Activated T-cell treated with anti-CD3 and anti-CD28 coated beads, Interleukin-2, amount 50 U/mL, for 4 hours (primary cell): ENCODE results near the gene USP20. TPM values are rescaled to one million over a fixed set of nuclear protein-coding genes. Genes with fewer than 3 reads are reported as not detected.
A peak's percentile ranks its signal among the peaks of the same experiment; 100 is the strongest.

Source experiments
- ATAC-seq, 2 donors: fragments of 200-7000 bp; cut with Tn5 transposase; one replicate each; pipeline ENCODE4 v1.10.0; 2021
- DNase-seq: peaks from one replicate; pipeline ENCODE4 v3.0.0-alpha.2; 2020
- H3K27me3 Mint-ChIP-seq: one replicate; pipeline ENCODE4 v1.8.0; 2021; ENCODE audit warnings: low read depth, mixed read lengths
- H3K36me3 Mint-ChIP-seq: one replicate; pipeline ENCODE4 v1.8.0; 2022; ENCODE audit warnings: mixed read lengths; ENCODE audit not compliant: insufficient read depth
- H3K4me1 Mint-ChIP-seq: one replicate; pipeline ENCODE4 v1.8.0; 2021; ENCODE audit warnings: low read depth, mixed read lengths
- H3K4me3 Mint-ChIP-seq: one replicate; pipeline ENCODE4 v1.8.0; 2021; ENCODE audit warnings: mild to moderate bottlenecking, moderate library complexity, mixed read lengths
- H3K9me3 Mint-ChIP-seq: one replicate; pipeline ENCODE4 v1.8.0; 2021; ENCODE audit warnings: mixed read lengths
- total RNA-seq, 3 donors: library from RNA; stranded (reverse); gene quantifications; one replicate each; pipeline ENCODE4 v1.2.1, GENCODE V29; 2021

USP20 gene
- total RNA-seq, 3 donors from 2014 or later, result 39.1 to 48.4 (median 47.0) TPM

GRCh38 chr9:129910628-129911567 is 75.6 kb downstream of the USP20 start:
- no peak for DNase-seq
- ATAC-seq, result peak; percentile 50 to 77
- Mint-ChIP-seq H3K4me3 (no peak overlapping the region), H3K9me3 (no peaks in the 10 kb centered on the region), H3K27me3 (no peaks in the 10 kb centered on the region), H3K36me3 (peaks cover 17% of the 10 kb centered on the region), H3K4me1 (peaks cover 13% of the 10 kb centered on the region)

GRCh38 chr9:129914051-129914450 is 78.8 kb downstream of the USP20 start:
- ATAC-seq (no peak), DNase-seq (no peak)
- no peak overlapping the region for H3K4me3 Mint-ChIP-seq
- H3K27me3 Mint-ChIP-seq, result no peaks in the 10 kb centered on the region
- no peaks in the 10 kb centered on the region for H3K9me3 Mint-ChIP-seq
- peaks cover 17% of the 10 kb centered on the region for H3K36me3 Mint-ChIP-seq
- H3K4me1 Mint-ChIP-seq, result peaks cover 22% of the 10 kb centered on the region

- H3K36me3 Mint-ChIP-seq, result peaks cover 18% of the 10 kb centered on the region
- ATAC-seq (no peak), DNase-seq (no peak)
- H3K4me3 Mint-ChIP-seq, result no peak overlapping the region
- H3K9me3 Mint-ChIP-seq, result no peaks in the 10 kb centered on the region
- no peaks in the 10 kb centered on the region for H3K27me3 Mint-ChIP-seq
- peaks cover 20% of the 10 kb centered on the region for H3K4me1 Mint-ChIP-seq
Observed at GRCh38 chr9:129916707-129917106, 81.4 kb downstream of the USP20 start.

GRCh38 chr9:129918296-129918950 is 83.2 kb downstream of the USP20 start:
- Mint-ChIP-seq H3K4me1 (peaks cover 23% of the 10 kb centered on the region), H3K9me3 (no peaks in the 10 kb centered on the region), H3K36me3 (peaks cover 30% of the 10 kb centered on the region), H3K27me3 (no peaks in the 10 kb centered on the region), H3K4me3 (no peak overlapping the region)
- DNase-seq (no peak), ATAC-seq (no peak)

- Mint-ChIP-seq H3K4me3 (no peak overlapping the region), H3K27me3 (no peaks in the 10 kb centered on the region), H3K9me3 (no peaks in the 10 kb centered on the region), H3K36me3 (peaks cover 33% of the 10 kb centered on the region), H3K4me1 (peaks cover 23% of the 10 kb centered on the region)
- peak in 1 of 2 donors; percentile 63 for ATAC-seq
- no peak for DNase-seq
Observed at GRCh38 chr9:129919277-129919676, 84.0 kb downstream of the USP20 start.

- Mint-ChIP-seq H3K9me3 (no peaks in the 10 kb centered on the region), H3K4me1 (peaks cover 23% of the 10 kb centered on the region), H3K27me3 (no peaks in the 10 kb centered on the region), H3K4me3 (no peak overlapping the region), H3K36me3 (peaks cover 36% of the 10 kb centered on the region)
- ATAC-seq (no peak), DNase-seq (no peak)
Observed at GRCh38 chr9:129919841-129920240, 84.6 kb downstream of the USP20 start.

GRCh38 chr9:129921905-129922304 is 86.6 kb downstream of the USP20 start:
- Mint-ChIP-seq H3K4me1 (peaks cover 18% of the 10 kb centered on the region), H3K4me3 (no peak overlapping the region), H3K27me3 (no peaks in the 10 kb centered on the region), H3K36me3 (peaks cover 41% of the 10 kb centered on the region), H3K9me3 (no peaks in the 10 kb centered on the region)
- no peak for ATAC-seq
- no peak for DNase-seq

- no peak for DNase-seq
- no peak overlapping the region for H3K4me3 Mint-ChIP-seq
- H3K36me3 Mint-ChIP-seq, result peaks cover 35% of the 10 kb centered on the region
- H3K9me3 Mint-ChIP-seq, result no peaks in the 10 kb centered on the region
- peaks cover 14% of the 10 kb centered on the region for H3K4me1 Mint-ChIP-seq
- H3K27me3 Mint-ChIP-seq, result no peaks in the 10 kb centered on the region
- ATAC-seq, result no peak
Observed at GRCh38 chr9:129923589-129923988, 88.3 kb downstream of the USP20 start.

GRCh38 chr9:129929496-129930125 is 94.4 kb downstream of the USP20 start:
- peaks cover 51% of the 10 kb centered on the region for H3K4me1 Mint-ChIP-seq
- ATAC-seq, result peak in 1 of 2 donors; percentile 31
- peaks cover 22% of the 10 kb centered on the region for H3K36me3 Mint-ChIP-seq
- H3K27me3 Mint-ChIP-seq, result no peaks in the 10 kb centered on the region
- DNase-seq, result no peak
- no peaks in the 10 kb centered on the region for H3K9me3 Mint-ChIP-seq
- H3K4me3 Mint-ChIP-seq, result no peak overlapping the region

GRCh38 chr9:129930743-129931142 is 95.5 kb downstream of the USP20 start:
- ATAC-seq (no peak), DNase-seq (no peak)
- Mint-ChIP-seq H3K4me3 (no peak overlapping the region), H3K4me1 (peaks cover 58% of the 10 kb centered on the region), H3K36me3 (peaks cover 22% of the 10 kb centered on the region), H3K9me3 (no peaks in the 10 kb centered on the region), H3K27me3 (no peaks in the 10 kb centered on the region)

Other genes with a start within 250 kb of the USP20 start
- gene C9orf50, start 214.4 kb upstream of the USP20 start, total RNA-seq, result not detected
- 100 to 1,000 TPM in 1 of 3 donors, 10 to 100 TPM in 2; 93.4 to 111 (median 96.6) TPM for gene NTMT1, start 209.3 kb upstream of the USP20 start, total RNA-seq
- 10 to 100 TPM; 32.1 to 35.3 (median 35.1) TPM for gene ASB6, start 193.3 kb upstream of the USP20 start, total RNA-seq
- gene PRRX2, start 169.8 kb upstream of the USP20 start, total RNA-seq, result 1 to 10 TPM in 1 of 3 donors, under 1 TPM in 2; 0.50 to 1.3 (median 0.57) TPM
- gene PTGES, start 82.4 kb upstream of the USP20 start, total RNA-seq, result not detected
- 10 to 100 TPM; 22.8 to 28.1 (median 27.5) TPM for gene TOR1B, start 32.3 kb upstream of the USP20 start, total RNA-seq
- 10 to 100 TPM; 42.4 to 49.3 (median 45.2) TPM for gene TOR1A, start 11.3 kb upstream of the USP20 start, total RNA-seq
- gene C9orf78, start 183 bp upstream of the USP20 start, total RNA-seq, result 10 to 100 TPM; 74.8 to 92.6 (median 76.2) TPM
- gene FNBP1, start 207.7 kb downstream of the USP20 start, total RNA-seq, result 100 to 1,000 TPM; 156 to 174 (median 163) TPM
- 10 to 100 TPM; 15.9 to 21.7 (median 17.9) TPM for gene GPR107, start 218.4 kb downstream of the USP20 start, total RNA-seq